CD14-positive monocyte (primary cell): Measurements from ENCODE around the gene ELMO3. TPM values are rescaled to one million over a fixed set of nuclear protein-coding genes. Genes with fewer than 3 reads are reported as not detected.
A peak's percentile ranks its signal among the peaks of the same experiment; 100 is the strongest.

Experiments
- DNase-seq, 3 donors: peaks; one replicate each; pipeline ENCODE4 v3.0.0-alpha.2; 2011 to 2022
- H2AFZ ChIP-seq: 2 replicates; pipeline ENCODE4 v1.6.0; 2012; ENCODE audit warnings: mild to moderate bottlenecking, low read depth, low read length, inconsistent platforms; ENCODE audit not compliant: insufficient read depth, poor library complexity, severe bottlenecking
- H3K27ac ChIP-seq, 2 donors: 1 replicate in 1 of 2; 2 replicates in 1 of 2; pipeline ENCODE4 v1.5.1; 2012 to 2013; ENCODE audit warnings: low read length in 2 of 2, control low read depth in 1 of 2, inconsistent platforms in 1 of 2, low read depth in 1 of 2, mild to moderate bottlenecking in 1 of 2
- H3K27me3 ChIP-seq, 2 donors: one replicate each; pipeline versions ENCODE4 v1.6.0 to v1.6.1; 2011 to 2013; ENCODE audit warnings: low read length in 2 of 2; ENCODE audit not compliant: control insufficient read depth in 2 of 2, insufficient read depth in 2 of 2
- H3K36me3 ChIP-seq, 2 donors: replicated peaks in 1 of 2; 1 replicate in 1 of 2; 2 replicates in 1 of 2; pipeline versions ENCODE4 v1.5.1 to v1.6.1; 2012 to 2013; ENCODE audit warnings: low read length in 2 of 2, control low read depth in 1 of 2, inconsistent platforms in 1 of 2, mild to moderate bottlenecking in 1 of 2; ENCODE audit not compliant: insufficient read depth in 2 of 2, control insufficient read depth in 1 of 2
- H3K4me1 ChIP-seq, 2 donors: 1 replicate in 1 of 2; 2 replicates in 1 of 2; pipeline versions ENCODE4 v1.5.1 to v1.6.1; 2012 to 2013; ENCODE audit warnings: low read length in 2 of 2, control low read depth in 1 of 2, inconsistent platforms in 1 of 2, mild to moderate bottlenecking in 1 of 2, moderate library complexity in 1 of 2; ENCODE audit not compliant: insufficient read depth in 2 of 2, control insufficient read depth in 1 of 2
- H3K4me2 ChIP-seq: replicated peaks from 2 replicates; pipeline ENCODE3; 2012; ENCODE audit warnings: low read length, moderate library complexity, mild to moderate bottlenecking; ENCODE audit not compliant: poor library complexity, severe bottlenecking; ENCODE audit errors: extremely low read depth
- H3K4me3 ChIP-seq, 3 experiments: fragments of 200-600 bp in 1 of 3; sonication (generic) in 1 of 3; replicated peaks in 1 of 3; 1 replicate in 2 of 3; 2 replicates in 1 of 3; pipeline ENCODE4 v1.5.1; 2011 to 2013; ENCODE audit warnings: low read length in 3 of 3, mild to moderate bottlenecking in 3 of 3, control low read depth in 2 of 3, low read depth in 2 of 3, inconsistent platforms in 1 of 3, moderate library complexity in 1 of 3
- H3K79me2 ChIP-seq: 2 replicates; pipeline ENCODE4 v1.6.0; 2012; ENCODE audit warnings: mild to moderate bottlenecking, control low read depth, inconsistent platforms, low read length, moderate library complexity; ENCODE audit not compliant: insufficient read depth
- H3K9ac ChIP-seq: 2 replicates; pipeline ENCODE4 v1.6.0; 2017; ENCODE audit warnings: low read length, mild to moderate bottlenecking; ENCODE audit not compliant: insufficient read depth, poor library complexity, severe bottlenecking
- H3K9me3 ChIP-seq, 2 donors: replicated peaks in 1 of 2; 1 replicate in 1 of 2; 2 replicates in 1 of 2; pipeline versions ENCODE4 v1.5.1 to v1.6.1; 2012 to 2013; ENCODE audit warnings: low read length in 2 of 2, control low read depth in 1 of 2; ENCODE audit not compliant: control insufficient read depth in 1 of 2, insufficient read depth in 1 of 2
- H4K20me1 ChIP-seq: 2 replicates; pipeline ENCODE4 v1.6.0; 2012; ENCODE audit warnings: mild to moderate bottlenecking, low read length, control low read depth, moderate library complexity; ENCODE audit not compliant: insufficient read depth
- H3K27ac Mint-ChIP-seq, 7 donors: one replicate each; pipeline ENCODE4 v1.8.0; 2020; ENCODE audit warnings: mild to moderate bottlenecking in 7 of 7, mixed read lengths in 7 of 7, moderate library complexity in 6 of 7, inconsistent platforms in 2 of 7
- H3K27me3 Mint-ChIP-seq, 3 donors: one replicate each; pipeline ENCODE4 v1.8.0; 2021 to 2022; ENCODE audit warnings: low read depth in 3 of 3, mild to moderate bottlenecking in 3 of 3, mixed read lengths in 3 of 3, moderate library complexity in 3 of 3, inconsistent platforms in 1 of 3
- H3K36me3 Mint-ChIP-seq, 2 donors: one replicate each; pipeline ENCODE4 v1.8.0; 2020; ENCODE audit warnings: mixed read lengths in 2 of 2, inconsistent platforms in 1 of 2, mild to moderate bottlenecking in 1 of 2
- H3K4me1 Mint-ChIP-seq: one replicate; pipeline ENCODE4 v1.8.0; 2020; ENCODE audit warnings: mild to moderate bottlenecking, mixed read lengths
- H3K4me3 Mint-ChIP-seq, 2 donors: one replicate each; pipeline ENCODE4 v1.8.0; 2020; ENCODE audit warnings: mild to moderate bottlenecking in 2 of 2, mixed read lengths in 2 of 2, moderate library complexity in 1 of 2
- H3K9me3 Mint-ChIP-seq, 7 donors: one replicate each; pipeline ENCODE4 v1.8.0; 2020 to 2022; ENCODE audit warnings: mixed read lengths in 7 of 7, mild to moderate bottlenecking in 6 of 7, moderate library complexity in 6 of 7, inconsistent platforms in 2 of 7
- WGBS: methylation state at CpG from one replicate; pipeline ENCODE4 v1.1.5; 2013; ENCODE audit warnings: missing lambda C conversion rate; ENCODE audit not compliant: insufficient coverage; 5-methylcytosine and 5-hydroxymethylcytosine counted together
- intact Hi-C, 2 donors: fragments of 100-400 bp; cut with micrococcal nuclease; formaldehyde crosslinking; loops; one replicate each; pipeline versions ENCODE4 v1.15.0 to v1.15.1; 2023
- polyA plus RNA-seq, 3 donors: library from polyadenylated mRNA; depleted of rRNA in 1 of 3; unstranded in 2 of 3; stranded (reverse) in 1 of 3; fragments of 300-500 nt in 2 of 3; fragments of >200 nt in 1 of 3; fragmentation: Illumina TruSeq in 2 of 3; gene quantifications; 1 replicate in 2 of 3; 2 replicates in 1 of 3; pipeline ENCODE4 v1.2.3, GENCODE V29; 2012 to 2021
- TF ChIP-seq, protein P1 (sequence below): fragments of 200-600 bp; IDR thresholded peaks from one replicate; pipeline ENCODE4 v1.8.0; 2022; ENCODE audit warnings: antibody characterized with exemption, mild to moderate bottlenecking

The ELMO3 gene
- polyA plus RNA-seq, 3 donors: 0.15 to 7.0 TPM; not detected in 1

DNA sequence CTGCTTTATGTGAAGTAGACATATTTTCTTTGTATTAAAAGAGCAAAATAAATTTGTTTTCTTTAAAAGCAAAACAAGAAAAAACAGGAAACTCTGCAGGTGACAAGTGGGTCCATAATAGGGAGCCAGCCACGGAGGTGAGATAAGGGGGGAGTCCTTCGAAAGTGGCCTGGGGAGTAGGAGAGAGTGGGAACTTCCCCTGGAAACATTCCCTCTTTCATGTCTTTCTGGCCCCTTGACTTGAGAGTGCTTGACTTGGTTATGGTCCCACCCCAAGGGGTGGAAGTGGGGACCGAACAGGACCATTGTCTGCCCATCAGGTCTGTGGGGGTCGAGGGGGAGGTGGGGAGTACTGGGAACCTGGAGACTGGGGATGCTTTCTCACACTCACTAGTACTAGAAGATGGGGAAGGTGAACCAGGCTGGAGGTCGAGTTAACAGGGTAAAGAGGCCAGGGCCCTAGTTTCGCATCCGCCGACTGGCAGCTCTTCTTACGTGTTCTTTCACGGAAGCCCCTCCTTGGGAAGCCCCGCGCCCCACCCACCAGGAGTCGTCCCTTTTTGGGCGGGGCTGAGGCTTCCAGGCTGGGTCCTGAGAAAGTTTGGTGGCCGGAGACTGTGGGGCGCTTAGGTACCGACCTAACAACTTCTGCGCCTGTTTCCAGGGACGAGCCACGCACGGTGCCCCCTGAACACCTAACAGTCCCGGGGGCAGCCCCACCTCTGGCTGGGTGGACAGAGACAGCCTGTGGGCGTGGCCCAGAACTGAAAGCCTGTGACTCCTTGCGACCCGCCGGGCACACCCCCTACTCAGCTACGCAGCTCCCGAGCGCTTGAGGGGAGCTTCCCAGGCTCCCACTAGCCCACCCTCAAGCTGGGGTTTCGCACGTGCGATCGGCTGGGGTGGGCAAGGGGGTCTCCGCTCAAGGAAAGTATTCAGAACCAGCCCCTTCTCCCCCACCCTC, 40.0 kb upstream of the ELMO3 start:
- peaks cover 61% of the 10 kb centered on the region for H3K4me1 Mint-ChIP-seq
- peak overlapping the region; percentile 74 to 95 (median 86) for H3K27ac Mint-ChIP-seq
- H3K36me3 Mint-ChIP-seq: peaks cover 10 to 11% of the 10 kb centered on the region in 2 donors

GRCh38 chr16:67161595-67162058, 37.3 kb upstream of the ELMO3 start:
- Histone ChIP-seq H3K4me2 (peak overlapping the region; percentile 99), H3K27ac (no peak overlapping the region), H3K9me3 (peaks cover 0 to 35% of the 10 kb centered on the region in 2 donors), H3K27me3 (peaks cover 42 to 49% of the 10 kb centered on the region in 2 donors), H3K9ac (no peak overlapping the region), H3K79me2 (no peaks in the 10 kb centered on the region), H3K36me3 (no peaks in the 10 kb centered on the region), H2AFZ (no peak overlapping the region), H3K4me3 (peak overlapping the region in 1 of 3 experiments; percentile 99), H3K4me1 (peaks cover 70 to 78% of the 10 kb centered on the region in 2 donors), H4K20me1 (peaks cover 78% of the 10 kb centered on the region)
- 62% methylated on average over 25 of the region's 25 CpGs for WGBS
- peak overlapping the region in 1 of 7 donors; percentile 30 for H3K27ac Mint-ChIP-seq
- intact Hi-C loops: loop anchor here in 1 of 2 donors (2.0 kb wide), 1 partner anchor 31 kb away; the partner anchor contains the start of gene E2F4
- H3K36me3 Mint-ChIP-seq: peaks cover 7 to 13% of the 10 kb centered on the region in 2 donors
- H3K4me1 Mint-ChIP-seq: peaks cover 59% of the 10 kb centered on the region
- TF ChIP-seq, protein P1, sequence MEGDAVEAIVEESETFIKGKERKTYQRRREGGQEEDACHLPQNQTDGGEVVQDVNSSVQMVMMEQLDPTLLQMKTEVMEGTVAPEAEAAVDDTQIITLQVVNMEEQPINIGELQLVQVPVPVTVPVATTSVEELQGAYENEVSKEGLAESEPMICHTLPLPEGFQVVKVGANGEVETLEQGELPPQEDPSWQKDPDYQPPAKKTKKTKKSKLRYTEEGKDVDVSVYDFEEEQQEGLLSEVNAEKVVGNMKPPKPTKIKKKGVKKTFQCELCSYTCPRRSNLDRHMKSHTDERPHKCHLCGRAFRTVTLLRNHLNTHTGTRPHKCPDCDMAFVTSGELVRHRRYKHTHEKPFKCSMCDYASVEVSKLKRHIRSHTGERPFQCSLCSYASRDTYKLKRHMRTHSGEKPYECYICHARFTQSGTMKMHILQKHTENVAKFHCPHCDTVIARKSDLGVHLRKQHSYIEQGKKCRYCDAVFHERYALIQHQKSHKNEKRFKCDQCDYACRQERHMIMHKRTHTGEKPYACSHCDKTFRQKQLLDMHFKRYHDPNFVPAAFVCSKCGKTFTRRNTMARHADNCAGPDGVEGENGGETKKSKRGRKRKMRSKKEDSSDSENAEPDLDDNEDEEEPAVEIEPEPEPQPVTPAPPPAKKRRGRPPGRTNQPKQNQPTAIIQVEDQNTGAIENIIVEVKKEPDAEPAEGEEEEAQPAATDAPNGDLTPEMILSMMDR: no peak
- DNase-seq: no peak
- peak overlapping the region in 1 of 2 donors; percentile 92 for H3K4me3 Mint-ChIP-seq
- H3K27me3 Mint-ChIP-seq: peaks cover 47 to 65% (median 61%) of the 10 kb centered on the region in 3 donors
- peaks cover 0 to 28% (median 14%) of the 10 kb centered on the region in 7 donors for H3K9me3 Mint-ChIP-seq

More for the DNA sequence above, 40.0 kb upstream of the ELMO3 start:
- Histone ChIP-seq H3K4me2 (peak overlapping the region; percentile 99), H3K9ac (peak overlapping the region; percentile 94), H3K27ac (peak overlapping the region; percentile 67 to 93), H4K20me1 (peaks cover 84% of the 10 kb centered on the region), H3K27me3 (peaks cover 21 to 45% of the 10 kb centered on the region in 2 donors), H2AFZ (peak overlapping the region; percentile 89), H3K4me1 (peaks cover 61 to 72% of the 10 kb centered on the region in 2 donors), H3K4me3 (peak overlapping the region; percentile 69 to 99 (median 83)), H3K9me3 (peaks cover 0 to 15% of the 10 kb centered on the region in 2 donors), H3K36me3 (no peaks in the 10 kb centered on the region), H3K79me2 (no peaks in the 10 kb centered on the region)
- H3K27me3 Mint-ChIP-seq: peaks cover 47 to 64% (median 54%) of the 10 kb centered on the region in 3 donors
- H3K4me3 Mint-ChIP-seq: peak overlapping the region; percentile 91 to 92
- TF ChIP-seq, protein P1: no peak
- peak; percentile 53 to 84 (median 68) for DNase-seq
- H3K9me3 Mint-ChIP-seq: peaks cover 0 to 16% (median 8%) of the 10 kb centered on the region in 7 donors
- intact Hi-C loops: loop anchor here (5.0 kb wide), 2 partner anchors 142 to 202 kb away; no protein-coding TSS in a partner anchor
- WGBS: 2% methylated on average over 20 of the region's 34 CpGs
